IMR-90 (cell line): Measurements from ENCODE around the gene TBCD. TPM values are rescaled to one million over a fixed set of nuclear protein-coding genes. Genes with fewer than 3 reads are reported as not detected.

ENCODE experiments used
- ATAC-seq: fragments of 200-7000 bp; cut with Tn5 transposase; 2 replicates; pipeline ENCODE4 v1.9.1; 2020; ENCODE audit warnings: low read depth, mild to moderate bottlenecking, moderate library complexity
- BruUV-seq: library from RNA; stranded (reverse); fragments of 400-500 nt; replicated peaks from 2 replicates; lab custom pipeline; 2021; lab: Mats Ljungman, UMichigan
- CTCF ChIA-PET: fragments of 300-600 bp; formaldehyde crosslinking; extraction: SDS; loops from one replicate; lab custom pipeline; 2021; ENCODE audit warnings: antibody characterized with exemption; lab: Yijun Ruan, JAX
- POLR2A ChIA-PET: fragments of 300-600 bp; sonication (Branson Sonifier 250); formaldehyde crosslinking; loops from one replicate; lab custom pipeline; 2022; ENCODE audit warnings: antibody characterized with exemption; ENCODE audit not compliant: unreplicated experiment; lab: Charles Lee
- DNase-seq: peaks from one replicate; pipeline ENCODE4 v3.0.0; 2013
- H2AFZ ChIP-seq: replicated peaks from 2 replicates; pipeline ENCODE3; 2013; ENCODE audit warnings: low read length, mild to moderate bottlenecking; ENCODE audit not compliant: poor library complexity
- H2AK5ac ChIP-seq: 2 replicates; pipeline ENCODE4 v1.6.1; 2013; ENCODE audit warnings: low read depth, low read length, inconsistent platforms
- H2AK9ac ChIP-seq: replicated peaks from 2 replicates; pipeline ENCODE3; 2013; ENCODE audit warnings: mild to moderate bottlenecking, low read depth, low read length, moderate library complexity; ENCODE audit not compliant: poor library complexity
- H2BK120ac ChIP-seq: 2 replicates; pipeline ENCODE4 v1.6.1; 2013; ENCODE audit warnings: low read depth, low read length, inconsistent platforms
- H2BK15ac ChIP-seq: 3 replicates; pipeline ENCODE4 v1.6.1; 2013; ENCODE audit warnings: low read depth, low read length, inconsistent platforms
- H2BK20ac ChIP-seq: 2 replicates; pipeline ENCODE4 v1.6.1; 2013; ENCODE audit warnings: low read depth, mild to moderate bottlenecking, inconsistent platforms, low read length, moderate library complexity
- H2BK5ac ChIP-seq: 2 replicates; pipeline ENCODE4 v1.6.1; 2013; ENCODE audit warnings: mild to moderate bottlenecking, low read depth, low read length, inconsistent platforms; ENCODE audit not compliant: poor library complexity, severe bottlenecking
- H3K14ac ChIP-seq: replicated peaks from 2 replicates; pipeline ENCODE4 v1.6.1; 2013; ENCODE audit warnings: low read depth, low read length, inconsistent platforms
- H3K18ac ChIP-seq: 2 replicates; pipeline ENCODE4 v1.6.1; 2013; ENCODE audit warnings: low read depth, low read length, control low read depth
- H3K23ac ChIP-seq: 2 replicates; pipeline ENCODE4 v1.6.1; 2013; ENCODE audit warnings: low read depth, low read length, inconsistent platforms
- H3K27ac ChIP-seq: 2 replicates; pipeline ENCODE4 v1.5.1; 2013; ENCODE audit warnings: mild to moderate bottlenecking, control low read depth, low read length; ENCODE audit not compliant: insufficient read depth
- H3K27me3 ChIP-seq: 2 replicates; pipeline ENCODE4 v1.6.1; 2013; ENCODE audit warnings: low read length; ENCODE audit not compliant: control insufficient read depth, insufficient read depth
- H3K36me3 ChIP-seq: 2 replicates; pipeline ENCODE4 v1.6.1; 2013; ENCODE audit warnings: low read length, mixed read lengths; ENCODE audit not compliant: control insufficient read depth, insufficient read depth
- H3K4ac ChIP-seq: 2 replicates; pipeline ENCODE4 v1.6.1; 2013; ENCODE audit warnings: low read depth, low read length, inconsistent platforms
- H3K4me1 ChIP-seq: 2 replicates; pipeline ENCODE4 v1.6.1; 2013; ENCODE audit warnings: low read length, mixed read lengths; ENCODE audit not compliant: control insufficient read depth, insufficient read depth
- H3K4me2 ChIP-seq: 2 replicates; pipeline ENCODE4 v1.6.1; 2013; ENCODE audit warnings: low read depth, mild to moderate bottlenecking, control low read depth, low read length, moderate library complexity
- H3K4me3 ChIP-seq: 2 replicates; pipeline ENCODE4 v1.5.1; 2013; ENCODE audit warnings: low read depth, mild to moderate bottlenecking, control low read depth, low read length, moderate library complexity; ENCODE audit not compliant: insufficient read depth
- H3K56ac ChIP-seq: 2 replicates; pipeline ENCODE4 v1.6.1; 2013; ENCODE audit warnings: low read length, inconsistent platforms; ENCODE audit not compliant: insufficient read depth; ENCODE audit errors: extremely low read depth
- H3K79me1 ChIP-seq, 2 experiments: 2 replicates each; pipeline ENCODE4 v1.6.1; 2013; ENCODE audit warnings: low read length in 2 of 2, inconsistent platforms in 1 of 2, low read depth in 1 of 2
- H3K9ac ChIP-seq: 2 replicates; pipeline ENCODE4 v1.6.1; 2013; ENCODE audit warnings: low read depth, low read length, control low read depth
- H3K9me1 ChIP-seq: 2 replicates; pipeline ENCODE4 v1.6.1; 2013; ENCODE audit warnings: low read length, inconsistent platforms; ENCODE audit not compliant: insufficient read depth
- H3K9me3 ChIP-seq: 2 replicates; pipeline ENCODE4 v1.6.1; 2013; ENCODE audit warnings: low read length; ENCODE audit not compliant: control insufficient read depth, insufficient read depth
- H4K20me1 ChIP-seq: 2 replicates; pipeline ENCODE4 v1.6.1; 2013; ENCODE audit warnings: low read length, inconsistent platforms; ENCODE audit not compliant: insufficient read depth
- H4K5ac ChIP-seq: 2 replicates; pipeline ENCODE4 v1.6.1; 2013; ENCODE audit warnings: mild to moderate bottlenecking, low read depth, low read length, control low read depth
- H4K8ac ChIP-seq, 2 experiments: 2 replicates each; pipeline ENCODE4 v1.6.1; 2013; ENCODE audit warnings: low read depth in 2 of 2, low read length in 2 of 2, control low read depth in 1 of 2, inconsistent platforms in 1 of 2
- H4K91ac ChIP-seq: 2 replicates; pipeline ENCODE4 v1.6.1; 2013; ENCODE audit warnings: low read depth, low read length, inconsistent platforms; ENCODE audit not compliant: insufficient read depth
- BHLHE40 ChIP-seq: fragments of 150-350 bp; IDR thresholded peaks from 2 replicates; pipeline ENCODE4 v1.6.1; 2016; ENCODE audit warnings: mild to moderate bottlenecking, low read depth, low read length
- CEBPB ChIP-seq: IDR thresholded peaks from 2 replicates; pipeline ENCODE4 v1.6.1; 2012; ENCODE audit warnings: low read depth, low read length, improper control_type of control experiment
- CHD1 ChIP-seq: IDR thresholded peaks from 2 replicates; pipeline ENCODE4 v1.6.1; 2012; ENCODE audit warnings: low read depth, low read length, improper control_type of control experiment
- ELK1 ChIP-seq: fragments of 150-350 bp; IDR thresholded peaks from 2 replicates; pipeline ENCODE4 v1.6.1; 2016; ENCODE audit warnings: low read depth, mild to moderate bottlenecking, low read length, moderate library complexity, borderline replicate concordance
- FOS ChIP-seq: fragments of 150-350 bp; IDR thresholded peaks from 2 replicates; pipeline ENCODE4 v1.6.1; 2016; ENCODE audit warnings: low read depth, low read length
- MAFK ChIP-seq: IDR thresholded peaks from 2 replicates; pipeline ENCODE4 v1.6.1; 2012; ENCODE audit warnings: low read depth, low read length, improper control_type of control experiment
- MAZ ChIP-seq: IDR thresholded peaks from 2 replicates; pipeline ENCODE4 v1.6.1; 2012; ENCODE audit warnings: low read depth, mild to moderate bottlenecking, low read length, improper control_type of control experiment, moderate library complexity, borderline replicate concordance
- MXI1 ChIP-seq: IDR thresholded peaks from 2 replicates; pipeline ENCODE4 v1.6.1; 2012; ENCODE audit warnings: low read depth, mild to moderate bottlenecking, low read length, moderate library complexity, borderline replicate concordance
- NFE2L2 ChIP-seq: fragments of 150-350 bp; IDR thresholded peaks from 2 replicates; pipeline ENCODE4 v1.6.1; 2016; ENCODE audit warnings: low read depth, mild to moderate bottlenecking, low read length
- POLR2A ChIP-seq: IDR thresholded peaks from 2 replicates; pipeline ENCODE4 v1.6.1; 2012; ENCODE audit warnings: mild to moderate bottlenecking, low read depth, low read length
- RAD21 ChIP-seq: IDR thresholded peaks from 2 replicates; pipeline ENCODE4 v1.6.1; 2012; ENCODE audit warnings: low read length, improper control_type of control experiment
- RCOR1 ChIP-seq: IDR thresholded peaks from 2 replicates; pipeline ENCODE4 v1.6.1; 2012; ENCODE audit warnings: mild to moderate bottlenecking, low read length, improper control_type of control experiment; ENCODE audit not compliant: insufficient replicate concordance
- RFX5 ChIP-seq: IDR thresholded peaks from 2 replicates; pipeline ENCODE4 v1.8.0; 2012; ENCODE audit warnings: low read depth, mild to moderate bottlenecking, low read length, moderate library complexity
- SMC3 ChIP-seq: fragments of 150-350 bp; IDR thresholded peaks from 2 replicates; pipeline ENCODE4 v1.6.1; 2016; ENCODE audit warnings: low read depth, mild to moderate bottlenecking, antibody characterized with exemption, low read length, moderate library complexity
- WGBS, 2 experiments: methylation state at CpG; one replicate each; pipeline versions ENCODE4 v1.1.5 to v1.1.7; 2013; ENCODE audit warnings: missing lambda C conversion rate in 2 of 2; ENCODE audit not compliant: insufficient read length in 1 of 2; ENCODE audit errors: extremely low coverage in 2 of 2; 5-methylcytosine and 5-hydroxymethylcytosine counted together
- dilution Hi-C: fragments of 300-500 bp; cut with HindIII; formaldehyde crosslinking; loops from one replicate; pipeline ENCODE4 v1.14.3; 2018; ENCODE audit warnings: low sequenced_read_pairs; ENCODE audit not compliant: unreplicated experiment
- in situ Hi-C: fragments of 300-500 bp; cut with MboI; formaldehyde crosslinking; loops from 3 replicates; pipeline ENCODE4 v1.14.3; 2019; ENCODE audit warnings: low sequenced_read_pairs, inconsistent platforms, mixed read lengths
- intact Hi-C: fragments of 100-400 bp; cut with micrococcal nuclease; formaldehyde crosslinking; loops from 2 replicates; pipeline ENCODE4 v1.10.0; 2022
- polyA plus RNA-seq, 3 experiments: library from polyadenylated mRNA; depleted of rRNA; stranded (reverse); fragments of >200 nt; gene quantifications; 2 replicates each; pipeline ENCODE4 v1.2.3, GENCODE V29; 2012; ENCODE audit warnings: low replicate concordance in 1 of 3
- total RNA-seq: library from RNA; depleted of rRNA; stranded (reverse); fragments of >200 nt; gene quantifications from 2 replicates; pipeline ENCODE4 v1.2.3, GENCODE V29; 2012
- TF ChIP-seq, protein P1 (sequence below): conservative IDR thresholded peaks from 2 replicates; pipeline ENCODE4 v1.5.1; 2012; ENCODE audit warnings: mild to moderate bottlenecking, low read depth, low read length, improper control_type of control experiment
- TF ChIP-seq, protein P2 (sequence below): fragments of 150-350 bp; IDR thresholded peaks from 2 replicates; pipeline ENCODE4 v1.6.1; 2017; ENCODE audit warnings: mild to moderate bottlenecking, antibody characterized with exemption, low read length, low read depth

Gene TBCD
- total and polyA plus RNA-seq, 2 of the 4 experiments (the other 2 are of a cell fraction) = 21.9 to 54.5 TPM

GRCh38 chr17:82883419-82884031, 131.7 kb downstream of the TBCD start:
- TF ChIP-seq NFE2L2 (no peak), POLR2A (no peak), BHLHE40 (no peak), RFX5 (no peak), RAD21 (no peak), MAZ (no peak), RCOR1 (no peak), ELK1 (no peak), MXI1 (no peak), CEBPB (no peak), SMC3 (no peak), MAFK (no peak), FOS (no peak), CHD1 (no peak)
- TF ChIP-seq, protein P1, sequence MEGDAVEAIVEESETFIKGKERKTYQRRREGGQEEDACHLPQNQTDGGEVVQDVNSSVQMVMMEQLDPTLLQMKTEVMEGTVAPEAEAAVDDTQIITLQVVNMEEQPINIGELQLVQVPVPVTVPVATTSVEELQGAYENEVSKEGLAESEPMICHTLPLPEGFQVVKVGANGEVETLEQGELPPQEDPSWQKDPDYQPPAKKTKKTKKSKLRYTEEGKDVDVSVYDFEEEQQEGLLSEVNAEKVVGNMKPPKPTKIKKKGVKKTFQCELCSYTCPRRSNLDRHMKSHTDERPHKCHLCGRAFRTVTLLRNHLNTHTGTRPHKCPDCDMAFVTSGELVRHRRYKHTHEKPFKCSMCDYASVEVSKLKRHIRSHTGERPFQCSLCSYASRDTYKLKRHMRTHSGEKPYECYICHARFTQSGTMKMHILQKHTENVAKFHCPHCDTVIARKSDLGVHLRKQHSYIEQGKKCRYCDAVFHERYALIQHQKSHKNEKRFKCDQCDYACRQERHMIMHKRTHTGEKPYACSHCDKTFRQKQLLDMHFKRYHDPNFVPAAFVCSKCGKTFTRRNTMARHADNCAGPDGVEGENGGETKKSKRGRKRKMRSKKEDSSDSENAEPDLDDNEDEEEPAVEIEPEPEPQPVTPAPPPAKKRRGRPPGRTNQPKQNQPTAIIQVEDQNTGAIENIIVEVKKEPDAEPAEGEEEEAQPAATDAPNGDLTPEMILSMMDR = no peak
- TF ChIP-seq, protein P2, sequence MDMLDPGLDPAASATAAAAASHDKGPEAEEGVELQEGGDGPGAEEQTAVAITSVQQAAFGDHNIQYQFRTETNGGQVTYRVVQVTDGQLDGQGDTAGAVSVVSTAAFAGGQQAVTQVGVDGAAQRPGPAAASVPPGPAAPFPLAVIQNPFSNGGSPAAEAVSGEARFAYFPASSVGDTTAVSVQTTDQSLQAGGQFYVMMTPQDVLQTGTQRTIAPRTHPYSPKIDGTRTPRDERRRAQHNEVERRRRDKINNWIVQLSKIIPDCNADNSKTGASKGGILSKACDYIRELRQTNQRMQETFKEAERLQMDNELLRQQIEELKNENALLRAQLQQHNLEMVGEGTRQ = no peak

More at GRCh38 chr17:82883419-82884031, 131.7 kb downstream of the TBCD start:
- Histone ChIP-seq H2AFZ (no peak overlapping the region), H4K91ac (no peak overlapping the region), H3K9me3 (no peaks in the 10 kb centered on the region), H3K79me1 (peaks cover 12 to 57% of the 10 kb centered on the region in 2 experiments; a peak in 2 of 4 replicates), H4K8ac (no peak overlapping the region), H3K27ac (no peak overlapping the region), H3K4me3 (no peak overlapping the region), H3K36me3 (no peaks in the 10 kb centered on the region; the same call in 1 of the 2 replicates), H2BK15ac (no peak overlapping the region), H3K18ac (no peak overlapping the region), H2BK120ac (no peak overlapping the region), H3K9ac (no peak overlapping the region), H3K4me2 (no peak overlapping the region), H4K20me1 (no peaks in the 10 kb centered on the region; the same call in 1 of the 2 replicates), H3K14ac (no peak overlapping the region), H3K9me1 (peaks cover 13% of the 10 kb centered on the region), H2AK9ac (no peak overlapping the region), H3K56ac (no peak overlapping the region), H2BK5ac (no peak overlapping the region), H3K23ac (no peak overlapping the region), H3K27me3 (no peaks in the 10 kb centered on the region), H2AK5ac (no peak overlapping the region), H4K5ac (no peak overlapping the region), H3K4ac (no peak overlapping the region), H2BK20ac (no peak overlapping the region), H3K4me1 (peaks cover 13% of the 10 kb centered on the region)
- in situ Hi-C loops (no loop called here), dilution Hi-C loops (no loop called here), intact Hi-C loops (no loop called here)
- WGBS, 2 experiments = 94% methylated on average over 13 of the region's 23 CpGs; no CpG with 5 or more reads in 1 of the 2 experiments
- no peak for ATAC-seq
- no peak for DNase-seq
- ChIA-PET CTCF (no interaction called here), POLR2A (no interaction called here)
- BruUV-seq = no TSS peak
